ENCODE results near the gene FTL.

DNA sequence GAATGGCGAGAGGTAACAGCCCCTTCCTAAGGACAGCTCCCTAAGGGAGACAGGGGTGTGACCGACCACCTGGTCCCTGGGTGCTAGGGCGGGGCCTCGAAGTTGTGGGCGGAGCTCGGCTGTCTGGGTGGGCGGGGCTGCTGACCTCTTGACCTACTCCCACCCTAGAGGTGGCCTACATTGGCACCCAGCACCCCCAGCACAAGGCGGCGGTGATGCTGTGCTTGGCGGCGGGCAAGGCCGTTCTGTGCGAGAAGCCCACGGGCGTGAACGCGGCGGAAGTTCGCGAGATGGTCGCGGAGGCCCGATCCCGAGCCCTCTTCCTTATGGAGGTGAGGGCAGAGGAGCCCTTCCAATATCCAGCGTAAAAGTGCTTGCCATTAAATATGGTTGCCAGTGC is 29.2 kb upstream of the FTL start:
- TF ChIP-seq, protein P1, sequence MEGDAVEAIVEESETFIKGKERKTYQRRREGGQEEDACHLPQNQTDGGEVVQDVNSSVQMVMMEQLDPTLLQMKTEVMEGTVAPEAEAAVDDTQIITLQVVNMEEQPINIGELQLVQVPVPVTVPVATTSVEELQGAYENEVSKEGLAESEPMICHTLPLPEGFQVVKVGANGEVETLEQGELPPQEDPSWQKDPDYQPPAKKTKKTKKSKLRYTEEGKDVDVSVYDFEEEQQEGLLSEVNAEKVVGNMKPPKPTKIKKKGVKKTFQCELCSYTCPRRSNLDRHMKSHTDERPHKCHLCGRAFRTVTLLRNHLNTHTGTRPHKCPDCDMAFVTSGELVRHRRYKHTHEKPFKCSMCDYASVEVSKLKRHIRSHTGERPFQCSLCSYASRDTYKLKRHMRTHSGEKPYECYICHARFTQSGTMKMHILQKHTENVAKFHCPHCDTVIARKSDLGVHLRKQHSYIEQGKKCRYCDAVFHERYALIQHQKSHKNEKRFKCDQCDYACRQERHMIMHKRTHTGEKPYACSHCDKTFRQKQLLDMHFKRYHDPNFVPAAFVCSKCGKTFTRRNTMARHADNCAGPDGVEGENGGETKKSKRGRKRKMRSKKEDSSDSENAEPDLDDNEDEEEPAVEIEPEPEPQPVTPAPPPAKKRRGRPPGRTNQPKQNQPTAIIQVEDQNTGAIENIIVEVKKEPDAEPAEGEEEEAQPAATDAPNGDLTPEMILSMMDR (IDR thresholded peaks at IDR 0.05) = no peak
- no peak for TF ChIP-seq EP300 (IDR thresholded peaks at IDR 0.05)
